ENCODE measurements around the gene CTNNBL1.
"Not testable (repeated sequence)": the region's sequence is repeated elsewhere in the genome, so short reads cannot be mapped to it uniquely, and the experiment has no call there.

The CTNNBL1 gene

GRCh38 chr20:37839432-37839827 lies 145.6 kb downstream of the CTNNBL1 start:
- no peak for DNase-seq
- peaks cover 2% of the 10 kb centered on the region for H3K4me1 Mint-ChIP-seq (ENCODE audit: low read depth)
- H3K27me3 Mint-ChIP-seq, result no peaks in the 10 kb centered on the region
- H3K36me3 Mint-ChIP-seq (ENCODE audit: low read depth), result peaks cover 50% of the 10 kb centered on the region
- no peaks in the 10 kb centered on the region for H3K9me3 Mint-ChIP-seq
- H3K4me3 Mint-ChIP-seq, result no peak overlapping the region
- H3K27ac Mint-ChIP-seq, result no peak overlapping the region

GRCh38 chr20:37839955-37840354 lies 146.1 kb downstream of the CTNNBL1 start:
- Mint-ChIP-seq H3K9me3 (no peaks in the 10 kb centered on the region), H3K27me3 (no peaks in the 10 kb centered on the region), H3K27ac (no peak overlapping the region), H3K36me3 (ENCODE audit: low read depth) (peaks cover 54% of the 10 kb centered on the region), H3K4me1 (ENCODE audit: low read depth) (peaks cover 2% of the 10 kb centered on the region), H3K4me3 (no peak overlapping the region)
- no peak for DNase-seq

- Mint-ChIP-seq H3K27ac (no peak overlapping the region), H3K27me3 (no peaks in the 10 kb centered on the region), H3K4me3 (no peak overlapping the region), H3K9me3 (no peaks in the 10 kb centered on the region), H3K36me3 (ENCODE audit: low read depth) (peaks cover 68% of the 10 kb centered on the region), H3K4me1 (ENCODE audit: low read depth) (no peaks in the 10 kb centered on the region)
- DNase-seq, result no peak
Observed at GRCh38 chr20:37841389-37841788, 147.6 kb downstream of the CTNNBL1 start.

- H3K4me3 Mint-ChIP-seq, result no peak overlapping the region
- H3K36me3 Mint-ChIP-seq (ENCODE audit: low read depth), result peaks cover 73% of the 10 kb centered on the region
- H3K27ac Mint-ChIP-seq, result no peak overlapping the region
Observed at GRCh38 chr20:37841971-37842370, 148.1 kb downstream of the CTNNBL1 start.

GRCh38 chr20:37845241-37845681 lies 151.4 kb downstream of the CTNNBL1 start:
- peaks cover 96% of the 10 kb centered on the region for H3K36me3 Mint-ChIP-seq (ENCODE audit: low read depth)

More at GRCh38 chr20:37841971-37842370, 148.1 kb downstream of the CTNNBL1 start:
- Mint-ChIP-seq H3K27me3 (no peaks in the 10 kb centered on the region), H3K4me1 (ENCODE audit: low read depth) (no peaks in the 10 kb centered on the region), H3K9me3 (no peaks in the 10 kb centered on the region)
- no peak for DNase-seq

GRCh38 chr20:37845878-37846277 lies 152.0 kb downstream of the CTNNBL1 start:
- H3K27me3 Mint-ChIP-seq, result no peaks in the 10 kb centered on the region
- H3K36me3 Mint-ChIP-seq (ENCODE audit: low read depth), result peaks cover 96% of the 10 kb centered on the region
- H3K27ac Mint-ChIP-seq, result no peak overlapping the region
- DNase-seq, result no peak
- no peaks in the 10 kb centered on the region for H3K9me3 Mint-ChIP-seq
- H3K4me1 Mint-ChIP-seq (ENCODE audit: low read depth), result no peaks in the 10 kb centered on the region
- H3K4me3 Mint-ChIP-seq, result no peak overlapping the region

More at GRCh38 chr20:37845241-37845681, 151.4 kb downstream of the CTNNBL1 start:
- no peak overlapping the region for H3K27ac Mint-ChIP-seq
- DNase-seq, result no peak
- H3K9me3 Mint-ChIP-seq, result no peaks in the 10 kb centered on the region
- H3K4me1 Mint-ChIP-seq (ENCODE audit: low read depth), result no peaks in the 10 kb centered on the region
- H3K27me3 Mint-ChIP-seq, result no peaks in the 10 kb centered on the region
- no peak overlapping the region for H3K4me3 Mint-ChIP-seq

- Mint-ChIP-seq H3K27me3 (no peaks in the 10 kb centered on the region), H3K27ac (no peak overlapping the region), H3K36me3 (ENCODE audit: low read depth) (peaks cover 96% of the 10 kb centered on the region), H3K4me3 (no peak overlapping the region), H3K9me3 (no peaks in the 10 kb centered on the region), H3K4me1 (ENCODE audit: low read depth) (no peaks in the 10 kb centered on the region)
- DNase-seq, result no peak
Observed at GRCh38 chr20:37846573-37846972, 152.7 kb downstream of the CTNNBL1 start.

- Mint-ChIP-seq H3K27ac (no peak overlapping the region), H3K36me3 (ENCODE audit: low read depth) (peaks cover 94% of the 10 kb centered on the region), H3K4me1 (ENCODE audit: low read depth) (peaks cover 4% of the 10 kb centered on the region), H3K27me3 (no peaks in the 10 kb centered on the region), H3K9me3 (no peaks in the 10 kb centered on the region), H3K4me3 (no peak overlapping the region)
- no peak for DNase-seq
Observed at GRCh38 chr20:37848706-37849105, 154.9 kb downstream of the CTNNBL1 start.

GRCh38 chr20:37849156-37849555 lies 155.3 kb downstream of the CTNNBL1 start:
- no peaks in the 10 kb centered on the region for H3K27me3 Mint-ChIP-seq
- H3K4me1 Mint-ChIP-seq (ENCODE audit: low read depth), result peaks cover 7% of the 10 kb centered on the region
- no peak overlapping the region for H3K4me3 Mint-ChIP-seq
- H3K27ac Mint-ChIP-seq, result no peak overlapping the region
- no peaks in the 10 kb centered on the region for H3K9me3 Mint-ChIP-seq
- peaks cover 94% of the 10 kb centered on the region for H3K36me3 Mint-ChIP-seq (ENCODE audit: low read depth)
- DNase-seq, result no peak

GRCh38 chr20:37849566-37849965 lies 155.7 kb downstream of the CTNNBL1 start:
- Mint-ChIP-seq H3K27ac (no peak overlapping the region), H3K9me3 (no peaks in the 10 kb centered on the region), H3K4me3 (no peak overlapping the region), H3K27me3 (no peaks in the 10 kb centered on the region), H3K36me3 (ENCODE audit: low read depth) (peaks cover 91% of the 10 kb centered on the region), H3K4me1 (ENCODE audit: low read depth) (peaks cover 8% of the 10 kb centered on the region)
- DNase-seq, result no peak

GRCh38 chr20:37850036-37850592 lies 156.3 kb downstream of the CTNNBL1 start:
- no peak for DNase-seq
- Mint-ChIP-seq H3K27ac (no peak overlapping the region), H3K36me3 (ENCODE audit: low read depth) (peaks cover 90% of the 10 kb centered on the region), H3K27me3 (no peaks in the 10 kb centered on the region), H3K9me3 (no peaks in the 10 kb centered on the region), H3K4me1 (ENCODE audit: low read depth) (peaks cover 8% of the 10 kb centered on the region), H3K4me3 (no peak overlapping the region)

- Mint-ChIP-seq H3K27me3 (no peaks in the 10 kb centered on the region), H3K36me3 (ENCODE audit: low read depth) (peaks cover 87% of the 10 kb centered on the region), H3K4me3 (no peak overlapping the region), H3K9me3 (no peaks in the 10 kb centered on the region), H3K27ac (no peak overlapping the region), H3K4me1 (ENCODE audit: low read depth) (peaks cover 8% of the 10 kb centered on the region)
- no peak for DNase-seq
Observed at GRCh38 chr20:37850724-37851355, 157.0 kb downstream of the CTNNBL1 start.

- no peak overlapping the region for H3K4me3 Mint-ChIP-seq
- no peaks in the 10 kb centered on the region for H3K27me3 Mint-ChIP-seq
- H3K36me3 Mint-ChIP-seq (ENCODE audit: low read depth), result peaks cover 84% of the 10 kb centered on the region
- H3K4me1 Mint-ChIP-seq (ENCODE audit: low read depth), result peaks cover 15% of the 10 kb centered on the region
- DNase-seq, result no peak
- H3K9me3 Mint-ChIP-seq, result no peaks in the 10 kb centered on the region
- H3K27ac Mint-ChIP-seq, result no peak overlapping the region
Observed at GRCh38 chr20:37852666-37853065, 158.8 kb downstream of the CTNNBL1 start.

GRCh38 chr20:37853823-37854375 lies 160.1 kb downstream of the CTNNBL1 start:
- Mint-ChIP-seq H3K27ac (peak overlapping the region; percentile 78), H3K27me3 (no peaks in the 10 kb centered on the region), H3K9me3 (no peaks in the 10 kb centered on the region), H3K36me3 (ENCODE audit: low read depth) (peaks cover 83% of the 10 kb centered on the region), H3K4me1 (ENCODE audit: low read depth) (peaks cover 15% of the 10 kb centered on the region), H3K4me3 (no peak overlapping the region)
- no peak for DNase-seq

GRCh38 chr20:37856034-37856433 lies 162.2 kb downstream of the CTNNBL1 start:
- H3K4me3 Mint-ChIP-seq, H3K9me3 Mint-ChIP-seq, DNase-seq, H3K27me3 Mint-ChIP-seq: not testable (repeated sequence)
- Mint-ChIP-seq H3K36me3 (ENCODE audit: low read depth) (peaks cover 81% of the 10 kb centered on the region), H3K27ac (peak overlapping the region; percentile 48), H3K4me1 (ENCODE audit: low read depth) (peaks cover 15% of the 10 kb centered on the region)
